GM23248 (cell line): ENCODE measurements around the gene PRKCA. TPM values are rescaled to one million over a fixed set of nuclear protein-coding genes. Genes with fewer than 3 reads are reported as not detected.

Experiments
- DNase-seq: peaks from one replicate; pipeline ENCODE4 v3.0.0-alpha.2; 2015
- H2AFZ ChIP-seq: fragments of 200-600 bp; sonication (generic); 2 replicates; pipeline ENCODE4 v1.6.1; 2016; ENCODE audit warnings: antibody characterized with exemption
- H3F3A ChIP-seq: fragments of 200-600 bp; sonication (generic); 2 replicates; pipeline ENCODE4 v1.6.1; 2016; ENCODE audit warnings: mild to moderate bottlenecking, antibody characterized with exemption, mixed run types; ENCODE audit not compliant: insufficient read depth
- H3K27ac ChIP-seq: fragments of 200-600 bp; sonication (generic); 2 replicates; pipeline ENCODE4 v1.5.1; 2016; ENCODE audit warnings: mild to moderate bottlenecking
- H3K27me3 ChIP-seq: fragments of 200-600 bp; sonication (generic); replicated peaks from 2 replicates; pipeline ENCODE4 v1.6.1; 2016; ENCODE audit warnings: mild to moderate bottlenecking; ENCODE audit not compliant: insufficient read depth
- H3K36me3 ChIP-seq: fragments of 200-600 bp; sonication (generic); 2 replicates; pipeline ENCODE4 v1.6.1; 2016; ENCODE audit warnings: low read depth, mild to moderate bottlenecking
- H3K4me1 ChIP-seq: fragments of 200-600 bp; sonication (generic); 2 replicates; pipeline ENCODE4 v1.6.1; 2016; ENCODE audit warnings: mild to moderate bottlenecking; ENCODE audit not compliant: insufficient read depth
- H3K4me2 ChIP-seq: fragments of 200-600 bp; sonication (generic); one replicate; pipeline ENCODE4 v1.6.1; 2016; ENCODE audit warnings: mild to moderate bottlenecking; ENCODE audit not compliant: unreplicated experiment
- H3K4me3 ChIP-seq: fragments of 200-600 bp; sonication (generic); 2 replicates; pipeline ENCODE4 v1.5.1; 2016; ENCODE audit warnings: mild to moderate bottlenecking
- H3K79me2 ChIP-seq: fragments of 200-600 bp; sonication (generic); 2 replicates; pipeline ENCODE4 v1.6.1; 2016; ENCODE audit warnings: mild to moderate bottlenecking; ENCODE audit not compliant: insufficient read depth
- H3K9ac ChIP-seq: fragments of 200-600 bp; sonication (generic); 2 replicates; pipeline ENCODE4 v1.6.1; 2016; ENCODE audit warnings: mild to moderate bottlenecking
- H3K9me2 ChIP-seq: fragments of 200-600 bp; sonication (generic); 2 replicates; pipeline ENCODE4 v1.6.1; 2016; ENCODE audit warnings: mixed run types, mild to moderate bottlenecking, moderate library complexity; ENCODE audit not compliant: insufficient read depth
- H3K9me3 ChIP-seq: fragments of 200-600 bp; sonication (generic); one replicate; pipeline ENCODE4 v1.6.1; 2017; ENCODE audit warnings: low read depth
- H4K20me1 ChIP-seq: fragments of 200-600 bp; sonication (generic); 2 replicates; pipeline ENCODE4 v1.6.0; 2016; ENCODE audit not compliant: insufficient read depth
- EZH2 ChIP-seq: fragments of 200-600 bp; sonication (generic); IDR thresholded peaks from 2 replicates; pipeline ENCODE4 v1.6.1; 2018; ENCODE audit warnings: antibody characterized with exemption, mild to moderate bottlenecking; ENCODE audit not compliant: insufficient read depth, poor library complexity, severe bottlenecking
- EZH2phosphoT487 ChIP-seq: fragments of 200-600 bp; sonication (generic); IDR thresholded peaks from 2 replicates; pipeline ENCODE4 v1.6.1; 2018; ENCODE audit warnings: antibody characterized with exemption, moderate library complexity, mild to moderate bottlenecking, low read depth; ENCODE audit not compliant: insufficient read depth
- WGBS, 2 experiments: methylation state at CpG; one replicate each; pipeline ENCODE4 v1.1.6; 2015 to 2017; ENCODE audit warnings: low lambda C conversion rate in 2 of 2, low coverage in 1 of 2; ENCODE audit errors: missing lambda C conversion rate in 2 of 2; 5-methylcytosine and 5-hydroxymethylcytosine counted together
- in situ Hi-C: fragments of 300-500 bp; cut with MboI; formaldehyde crosslinking; loops from 2 replicates; pipeline ENCODE4 v1.15.0; 2020
- polyA plus RNA-seq: library from polyadenylated mRNA; unstranded; fragments of >200 nt; fragmentation: Nextera tagmentation; extraction: Ambion mirVana; gene quantifications from 2 replicates; pipeline ENCODE4 v1.2.1, GENCODE V29; 2016
- total RNA-seq: library from RNA; depleted of rRNA; stranded (reverse); fragments of >200 nt; shearing (Covaris generic); gene quantifications from 2 replicates; pipeline ENCODE4 v1.2.3, GENCODE V29; 2014

PRKCA gene
- total and polyA plus RNA-seq, 2 experiments from 2014 or later: 17.3 to 28.5 TPM

- Histone ChIP-seq H3K9me2 (no peaks in the 10 kb centered on the region), H3K9me3 (no peaks in the 10 kb centered on the region), H3K9ac (no peak overlapping the region), H3F3A (peaks cover 18% of the 10 kb centered on the region; the same call in 1 of the 2 replicates), H2AFZ (no peak overlapping the region), H3K27ac (no peak overlapping the region), H3K36me3 (no peaks in the 10 kb centered on the region), H3K4me1 (peaks cover 21% of the 10 kb centered on the region), H3K79me2 (peaks cover 19% of the 10 kb centered on the region; the same call in 1 of the 2 replicates), H4K20me1 (peaks cover 13% of the 10 kb centered on the region; the same call in 1 of the 2 replicates), H3K27me3 (no peaks in the 10 kb centered on the region), H3K4me2 (no peak overlapping the region), H3K4me3 (no peak overlapping the region)
- in situ Hi-C loops: loop anchor here (10.0 kb wide), 1 partner anchor 56 kb away; no protein-coding TSS in a partner anchor
- WGBS, 2 experiments: 78 to 79% methylated on average over 3 of the region's 3 CpGs
- TF ChIP-seq EZH2 (no peak), EZH2phosphoT487 (no peak)
- no peak for DNase-seq
Measured at GRCh38 chr17:66630828-66631472, 328.5 kb downstream of the PRKCA start.

DNA sequence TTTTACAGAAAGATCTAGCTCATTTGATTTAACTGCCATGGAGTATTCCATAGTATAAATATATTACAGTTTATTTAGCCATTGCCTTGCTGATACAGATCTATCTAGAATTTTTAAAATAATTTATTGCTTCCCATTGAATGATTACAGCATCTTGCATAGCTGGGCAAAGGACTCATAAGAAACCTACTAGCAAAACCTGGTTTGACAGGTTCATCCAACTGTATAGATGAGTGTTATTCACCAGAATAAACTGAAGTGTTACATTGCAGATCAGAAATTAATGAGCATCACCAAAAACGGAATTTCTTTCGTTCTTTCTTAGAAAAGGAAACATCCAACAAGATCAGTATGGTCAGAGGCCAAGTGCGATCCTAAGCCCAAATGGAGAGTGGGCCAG lies 330.3 kb downstream of the PRKCA start:
- Histone ChIP-seq H2AFZ (no peak overlapping the region), H3K36me3 (no peaks in the 10 kb centered on the region), H3K4me3 (no peak overlapping the region), H3K27me3 (no peaks in the 10 kb centered on the region), H3K79me2 (peaks cover 19% of the 10 kb centered on the region; the same call in 1 of the 2 replicates), H3F3A (peaks cover 24% of the 10 kb centered on the region; the same call in 1 of the 2 replicates), H3K27ac (no peak overlapping the region), H3K4me2 (peak overlapping the region; percentile 3), H3K9me2 (no peaks in the 10 kb centered on the region), H4K20me1 (peaks cover 13% of the 10 kb centered on the region; the same call in 1 of the 2 replicates), H3K9ac (no peak overlapping the region), H3K4me1 (peaks cover 26% of the 10 kb centered on the region), H3K9me3 (no peaks in the 10 kb centered on the region)
- no peak for DNase-seq
- in situ Hi-C loops: loop anchor here (10.0 kb wide), 1 partner anchor 58 kb away; no protein-coding TSS in a partner anchor
- WGBS, 2 experiments: 89 to 91% methylated on average over 3 of the region's 3 CpGs
- no peak for TF ChIP-seq EZH2phosphoT487
- no peak for TF ChIP-seq EZH2

DNA sequence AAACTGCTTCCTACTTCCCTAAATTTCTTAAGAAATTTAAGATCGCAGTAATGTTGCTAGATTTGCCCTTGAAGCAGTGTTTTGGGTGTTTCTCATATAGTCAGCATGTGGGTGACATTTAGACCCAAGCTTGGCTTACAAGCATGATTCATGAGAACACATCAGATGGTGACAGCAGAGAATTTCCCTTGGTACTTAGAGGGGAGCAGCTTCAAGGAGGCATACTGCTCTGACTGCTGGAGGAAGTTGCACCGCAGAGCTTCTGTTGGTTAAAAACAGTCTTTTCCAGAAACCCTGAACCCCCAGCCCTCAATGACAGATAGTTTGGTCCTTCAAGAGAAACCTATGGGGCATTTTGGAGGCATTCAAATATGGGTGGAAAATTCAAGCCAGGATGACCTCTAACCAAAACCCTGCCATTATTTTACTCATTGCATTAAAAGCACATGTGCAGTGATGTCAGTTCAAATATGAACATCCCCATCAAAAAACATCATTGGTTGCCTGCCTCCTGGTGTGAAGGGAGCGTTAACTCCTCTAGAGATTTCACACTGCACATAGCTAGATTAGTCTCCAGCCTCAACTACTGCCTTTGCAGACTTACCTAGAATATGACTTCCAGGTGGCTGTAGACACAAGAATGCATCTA lies 331.0 kb downstream of the PRKCA start:
- 48 to 52% methylated on average over 3 of the region's 3 CpGs for WGBS, 2 experiments
- DNase-seq: peak; percentile 66
- H3K79me2 ChIP-seq: peaks cover 19% of the 10 kb centered on the region; the same call in 1 of the 2 replicates
- TF ChIP-seq EZH2phosphoT487: no peak
- TF ChIP-seq EZH2: no peak
- H3K9ac ChIP-seq: no peak overlapping the region
- H3K36me3 ChIP-seq: no peaks in the 10 kb centered on the region
- no peak overlapping the region for H2AFZ ChIP-seq
- no peaks in the 10 kb centered on the region for H3K9me2 ChIP-seq
- no peak overlapping the region for H3K4me3 ChIP-seq
- in situ Hi-C loops: loop anchor here (10.0 kb wide), 1 partner anchor 59 kb away; no protein-coding TSS in a partner anchor
- H3K27ac ChIP-seq: no peak overlapping the region
- H3K27me3 ChIP-seq: no peaks in the 10 kb centered on the region
- no peaks in the 10 kb centered on the region for H3K9me3 ChIP-seq
- H3K4me2 ChIP-seq: peak overlapping the region; percentile 3
- peaks cover 24% of the 10 kb centered on the region; the same call in 1 of the 2 replicates for H3F3A ChIP-seq
- peaks cover 26% of the 10 kb centered on the region for H3K4me1 ChIP-seq
- H4K20me1 ChIP-seq: peaks cover 13% of the 10 kb centered on the region; the same call in 1 of the 2 replicates

GRCh38 chr17:66634193-66634592 lies 331.8 kb downstream of the PRKCA start:
- no peak overlapping the region for H3K27ac ChIP-seq
- 45 to 57% methylated on average over 1 of the region's 1 CpG for WGBS, 2 experiments
- TF ChIP-seq EZH2 (no peak), EZH2phosphoT487 (no peak)
- no peak overlapping the region for H2AFZ ChIP-seq
- peaks cover 19% of the 10 kb centered on the region; the same call in 1 of the 2 replicates for H3K79me2 ChIP-seq
- in situ Hi-C loops: loop anchor here (10.0 kb wide), 1 partner anchor 59 kb away; no protein-coding TSS in a partner anchor
- no peaks in the 10 kb centered on the region for H3K9me3 ChIP-seq
- peaks cover 24% of the 10 kb centered on the region; the same call in 1 of the 2 replicates for H3F3A ChIP-seq
- no peak overlapping the region for H3K9ac ChIP-seq
- no peaks in the 10 kb centered on the region for H3K27me3 ChIP-seq
- no peaks in the 10 kb centered on the region for H3K36me3 ChIP-seq
- H4K20me1 ChIP-seq: peaks cover 13% of the 10 kb centered on the region; the same call in 1 of the 2 replicates
- H3K9me2 ChIP-seq: no peaks in the 10 kb centered on the region
- H3K4me1 ChIP-seq: peaks cover 26% of the 10 kb centered on the region
- DNase-seq: no peak
- H3K4me3 ChIP-seq: no peak overlapping the region
- H3K4me2 ChIP-seq: no peak overlapping the region
